Colon (tissue), 2 donors: ENCODE measurements around the gene PPP2R2D.
"Not testable (repeated sequence)": the region's sequence is repeated elsewhere in the genome, so short reads cannot be mapped to it uniquely, and the experiment has no call there.

ENCODE experiments used
- FAIRE-seq: peaks from 2 replicates; lab custom pipeline; 2012; peaks lifted over from hg19 to GRCh38; lab: Jason Lieb, UNC
- donor health status: control.
- donor health status: control.

PPP2R2D gene

DNA sequence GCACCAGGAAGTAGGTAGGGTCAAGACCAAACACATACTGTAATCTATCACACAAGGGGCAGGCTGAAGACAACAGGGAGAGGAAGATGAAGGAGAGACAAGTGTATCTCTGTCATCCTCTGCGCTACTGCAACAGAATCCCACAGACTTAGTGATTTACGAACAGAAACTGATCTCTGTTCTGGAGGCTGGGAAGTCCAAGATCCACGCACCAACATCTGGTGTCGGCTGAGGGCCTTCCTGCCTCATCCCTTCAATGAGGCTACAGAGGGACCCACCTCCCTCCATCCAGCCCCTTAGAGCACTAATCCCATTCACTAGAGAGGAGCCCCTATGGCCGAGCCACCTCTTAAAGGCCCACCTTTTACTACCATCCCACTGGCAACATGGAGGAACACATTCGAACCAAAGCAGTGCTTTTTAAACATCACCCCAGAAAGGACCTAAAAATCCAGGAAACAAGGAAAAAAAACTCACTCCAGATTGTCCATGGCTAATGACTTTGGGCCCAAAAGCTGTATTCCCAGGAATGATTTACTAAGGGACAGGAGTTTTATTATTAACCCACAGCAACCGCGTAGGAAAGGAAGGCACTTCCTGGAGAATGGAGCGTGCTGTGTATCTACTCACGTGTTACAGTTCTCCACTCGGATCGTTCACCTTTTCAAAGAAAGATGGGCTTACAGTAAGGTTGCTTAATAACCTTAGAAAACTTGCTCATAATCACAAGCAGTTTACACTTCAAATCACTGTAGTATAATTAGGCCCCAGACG is 76.7 kb downstream of the PPP2R2D start:
- FAIRE-seq = no peak

- no peak for FAIRE-seq
These were observed 77.6 kb downstream of the PPP2R2D start for GRCh38 chr10:131978366-131978765.

GRCh38 chr10:131978851-131979250 is 78.0 kb downstream of the PPP2R2D start:
- no peak for FAIRE-seq

DNA sequence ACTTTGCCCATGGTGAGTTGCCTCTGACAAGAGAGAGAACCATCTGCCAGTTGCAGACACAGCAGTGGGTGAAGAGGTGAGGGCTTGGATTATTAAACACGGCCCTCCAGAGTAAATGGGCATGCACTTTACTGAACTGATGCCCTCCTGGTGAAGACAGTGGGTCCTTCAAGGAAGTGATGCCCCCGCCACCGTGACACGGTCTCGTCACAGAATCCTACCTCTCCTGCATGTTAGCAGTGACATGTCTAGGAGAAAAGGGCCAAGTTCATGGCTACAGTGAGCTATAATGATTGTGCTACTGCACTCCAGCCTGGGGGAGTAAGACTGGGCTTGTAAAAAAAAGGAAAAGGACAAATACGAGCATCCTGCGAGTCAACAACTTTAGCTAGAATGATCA is 78.5 kb downstream of the PPP2R2D start:
- no peak for FAIRE-seq

GRCh38 chr10:131979821-131980270 is 79.0 kb downstream of the PPP2R2D start:
- FAIRE-seq = no peak

- no peak for FAIRE-seq
These were observed 79.5 kb downstream of the PPP2R2D start for GRCh38 chr10:131980321-131980720.

GRCh38 chr10:131980761-131981428 is 80.1 kb downstream of the PPP2R2D start:
- FAIRE-seq = no peak

DNA sequence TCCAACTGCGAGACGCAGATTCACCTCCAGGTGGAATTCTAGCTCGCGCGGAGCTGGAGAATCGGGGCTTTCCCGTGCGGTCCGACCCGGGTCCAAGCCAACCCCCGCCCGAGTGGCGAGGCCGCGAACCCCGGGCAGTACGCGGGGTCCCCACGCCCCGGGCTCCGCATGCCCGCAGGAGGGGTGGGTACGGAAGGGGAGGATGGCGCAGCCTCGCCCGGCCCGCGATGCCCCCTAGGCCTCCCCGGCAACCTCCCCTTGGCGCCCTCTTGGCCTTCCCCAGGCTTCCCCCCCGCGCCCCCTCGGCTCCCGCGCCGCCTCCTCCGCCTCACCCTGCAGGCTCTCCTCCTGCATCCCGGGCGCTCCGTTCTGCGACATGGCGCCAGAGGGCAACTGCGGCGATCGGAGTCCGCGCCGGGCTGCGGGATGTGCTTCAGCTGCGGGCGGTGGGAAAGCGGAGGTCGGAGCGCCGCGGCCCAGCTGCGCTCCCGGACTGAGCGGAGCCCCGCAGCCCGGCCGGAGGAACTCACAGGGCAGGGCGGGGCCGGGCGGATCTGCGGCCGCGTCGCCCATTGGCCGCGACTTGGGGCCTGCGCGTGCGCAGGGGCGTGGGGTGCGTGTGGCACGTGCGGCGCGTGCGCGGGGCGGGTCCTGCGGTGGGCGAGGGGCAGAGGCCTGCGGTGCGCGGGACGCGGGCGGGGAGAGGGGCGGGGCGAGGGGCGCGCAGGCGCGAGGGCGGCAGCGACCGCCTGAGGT is 80.8 kb downstream of the PPP2R2D start, which contains the start of gene BNIP3:
BNIP3 (minus strand) TSS at position 495 of the 756 bp plus-strand sequence; CDS start at position 378, 117 bp downstream.
- no peak for FAIRE-seq

DNA sequence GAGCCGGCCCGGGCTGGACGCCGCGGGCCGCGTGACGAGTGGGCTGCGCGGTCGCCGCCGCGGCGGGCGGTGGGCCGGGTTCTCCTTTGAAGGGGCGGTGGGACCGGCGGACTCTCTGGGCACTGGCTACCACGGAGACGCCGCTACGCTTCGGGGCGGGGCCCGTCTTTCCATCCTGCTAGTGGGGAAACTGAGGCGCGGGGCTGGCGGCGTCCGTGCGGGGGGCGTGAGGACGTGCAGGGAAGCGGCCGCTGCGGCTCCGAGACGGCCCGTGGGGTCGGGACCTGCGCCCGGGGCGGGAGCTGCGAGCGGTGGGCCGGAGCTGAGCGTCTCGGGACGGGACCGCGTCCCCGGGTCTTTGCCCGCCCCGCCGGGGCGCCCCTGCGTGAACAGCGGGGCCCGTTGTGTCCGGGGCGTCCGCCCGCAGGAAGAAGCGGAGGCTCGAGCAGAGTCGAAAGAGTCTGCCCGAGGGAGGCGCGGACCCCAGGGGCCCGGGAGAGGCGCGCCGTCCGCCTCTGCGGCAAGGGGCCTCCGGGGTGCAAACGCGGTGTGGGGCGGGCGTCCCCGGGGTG is 81.5 kb downstream of the PPP2R2D start:
- FAIRE-seq = no peak

DNA sequence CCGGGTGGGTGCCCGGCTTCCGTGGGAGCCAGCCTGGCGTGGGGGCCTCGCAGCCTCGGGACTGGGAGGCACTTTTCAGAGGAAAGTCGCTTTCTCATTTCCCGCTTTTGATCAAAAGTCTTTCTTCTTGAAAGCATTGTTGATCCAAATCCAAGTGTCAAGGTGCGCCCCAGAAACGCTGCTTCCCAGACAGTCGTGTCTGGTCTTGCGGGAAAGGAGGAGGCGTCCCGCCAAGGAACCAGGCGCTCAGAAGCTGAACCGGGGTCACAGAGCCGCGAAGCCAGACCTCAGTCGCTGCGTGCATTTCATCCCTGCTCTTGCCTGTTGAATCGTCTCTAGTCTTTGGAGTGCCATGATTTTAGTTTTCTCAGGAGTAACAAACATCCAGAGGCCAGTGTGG is 82.0 kb downstream of the PPP2R2D start:
- no peak for FAIRE-seq

DNA sequence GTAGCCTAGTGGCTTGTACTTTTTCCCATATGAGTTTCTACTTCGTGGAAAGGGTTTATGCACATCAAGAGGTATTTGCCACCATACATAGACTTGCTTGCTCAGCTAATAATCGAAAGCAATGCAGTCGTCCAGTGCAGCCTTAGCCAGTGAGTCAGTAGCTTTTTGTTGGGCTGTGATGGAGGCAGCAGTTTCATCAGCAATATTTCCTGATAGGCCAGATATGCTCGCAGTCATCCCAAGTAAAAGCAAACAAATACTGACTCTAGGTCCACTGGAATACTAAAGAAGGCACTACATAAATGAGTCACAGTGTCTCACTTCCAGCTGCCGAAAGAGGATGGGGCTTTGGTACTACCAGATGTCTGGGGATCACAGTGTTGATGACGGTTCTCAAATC is 83.0 kb downstream of the PPP2R2D start:
- no peak for FAIRE-seq

- FAIRE-seq = not testable (repeated sequence)
These were observed 86.0 kb downstream of the PPP2R2D start for GRCh38 chr10:131986851-131987250.

GRCh38 chr10:131987301-131987700 is 86.5 kb downstream of the PPP2R2D start:
- not testable (repeated sequence) for FAIRE-seq

DNA sequence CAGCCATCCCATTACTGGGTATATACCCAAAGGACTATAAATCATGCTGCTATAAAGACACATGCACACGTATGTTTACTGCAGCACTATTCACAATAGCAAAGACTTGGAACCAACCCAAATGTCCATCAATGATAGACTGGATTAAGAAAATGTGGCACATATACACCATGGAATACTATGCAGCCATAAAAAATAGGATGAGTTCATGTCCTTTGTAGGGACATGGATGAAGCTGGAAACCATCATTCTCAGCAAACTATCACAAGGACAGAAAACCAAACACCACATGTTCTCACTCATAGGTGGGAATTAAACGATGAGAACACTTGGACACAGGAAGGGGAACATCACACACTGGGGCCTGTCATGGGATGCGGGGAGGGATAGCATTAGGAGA is 87.0 kb downstream of the PPP2R2D start:
- not testable (repeated sequence) for FAIRE-seq

DNA sequence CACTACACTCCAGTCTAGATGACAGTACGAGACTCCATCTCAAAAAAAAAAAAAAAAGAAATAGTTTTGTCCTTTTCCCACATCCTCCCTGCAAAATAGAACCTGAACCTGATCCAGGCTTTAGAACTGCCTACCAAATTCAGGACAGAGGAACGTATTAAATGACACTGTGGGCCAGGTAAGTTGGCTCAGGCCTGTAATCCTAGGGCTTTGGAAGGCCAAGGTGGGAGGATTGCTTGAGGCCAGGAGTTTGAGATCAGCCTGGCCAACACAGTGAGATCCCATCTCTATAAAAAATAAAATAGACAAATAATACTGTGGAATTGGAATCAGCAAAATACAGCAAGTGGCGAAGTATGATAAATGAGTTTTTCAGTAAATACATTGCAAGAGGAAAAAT is 90.9 kb downstream of the PPP2R2D start:
- FAIRE-seq = no peak

DNA sequence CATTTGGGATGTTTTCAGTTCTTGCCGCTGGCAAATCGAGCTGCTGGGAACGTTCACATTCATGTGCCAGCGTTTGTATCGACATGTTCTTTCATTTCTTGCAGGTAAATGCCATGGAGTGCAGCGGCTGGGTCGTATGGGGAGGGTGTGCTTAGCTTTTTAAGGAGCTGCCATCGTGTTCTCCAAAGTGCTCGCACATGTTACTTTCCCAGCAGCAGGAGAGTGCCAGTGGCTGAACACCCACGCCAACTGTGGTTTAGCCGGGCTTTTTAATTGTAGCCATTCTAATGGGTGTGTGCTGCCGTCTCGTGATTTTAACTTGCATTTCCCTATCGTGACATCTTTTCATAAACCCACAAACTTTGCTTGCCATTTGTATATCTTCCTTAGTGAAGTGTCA is 92.5 kb downstream of the PPP2R2D start:
- no peak for FAIRE-seq

DNA sequence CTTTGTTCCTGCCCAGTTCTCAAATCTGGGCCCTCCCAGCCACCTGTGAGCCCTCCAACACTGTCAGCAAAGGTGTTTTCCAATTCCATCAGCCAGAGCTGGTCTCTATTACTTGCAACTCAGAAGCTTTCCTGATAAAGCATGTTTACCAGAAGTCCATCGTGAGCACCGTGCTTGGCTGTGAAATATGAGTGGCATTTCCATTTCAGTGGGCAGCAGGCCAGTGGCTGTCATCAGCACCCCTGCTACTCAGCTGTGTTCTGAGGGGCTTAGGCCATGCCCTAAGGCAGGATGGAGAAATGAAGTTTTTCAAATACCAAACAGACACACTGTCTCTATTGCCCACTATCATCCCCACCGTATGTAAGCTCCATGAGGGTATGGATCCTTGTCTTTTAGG is 93.6 kb downstream of the PPP2R2D start:
- FAIRE-seq = no peak

DNA sequence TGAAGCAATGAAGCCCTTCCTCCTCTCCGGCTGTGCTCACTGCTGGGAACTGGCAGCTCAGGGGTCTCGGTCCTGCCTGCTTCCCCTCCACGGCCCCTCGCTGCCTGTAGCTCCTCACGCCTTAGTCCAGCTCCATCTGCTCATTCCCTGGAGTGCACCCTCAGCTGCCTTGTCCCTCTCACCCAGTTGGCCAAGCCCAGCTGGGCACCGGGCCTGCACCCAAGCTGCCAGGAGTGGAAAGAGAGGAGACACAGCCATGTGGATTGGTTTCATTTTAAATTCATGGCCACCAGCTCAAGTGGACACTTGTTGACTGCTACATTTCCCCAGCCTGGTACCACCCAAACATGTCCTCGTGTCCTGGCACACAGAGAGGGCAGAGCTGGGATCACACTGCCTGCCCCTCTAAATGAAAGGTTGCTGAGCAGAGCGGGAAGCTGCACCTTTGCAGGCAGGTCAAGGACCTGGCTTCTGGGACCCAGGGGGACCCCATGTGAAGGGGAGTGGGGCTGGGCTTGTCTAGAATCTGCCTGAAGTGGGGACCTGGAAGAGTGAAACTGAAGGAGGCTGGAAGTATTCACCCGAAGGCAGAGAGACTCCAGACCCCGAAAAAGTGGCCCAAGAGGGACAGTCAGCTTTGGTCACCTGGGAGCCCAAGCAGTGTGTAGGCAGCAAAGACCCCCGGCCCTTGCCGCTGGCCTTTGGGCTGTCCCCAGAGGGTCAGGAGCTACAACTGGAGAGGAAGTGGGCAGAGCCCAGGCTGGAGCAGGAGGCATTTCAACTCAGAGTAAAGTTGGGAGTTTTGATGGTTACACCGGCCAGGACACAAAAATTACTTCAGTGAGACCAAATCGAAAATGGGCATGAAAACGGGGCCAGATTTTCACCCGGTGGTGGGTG is 95.9 kb downstream of the PPP2R2D start:
- FAIRE-seq = no peak

- FAIRE-seq = no peak
These were observed 96.7 kb downstream of the PPP2R2D start for GRCh38 chr10:131997366-131998049.

DNA sequence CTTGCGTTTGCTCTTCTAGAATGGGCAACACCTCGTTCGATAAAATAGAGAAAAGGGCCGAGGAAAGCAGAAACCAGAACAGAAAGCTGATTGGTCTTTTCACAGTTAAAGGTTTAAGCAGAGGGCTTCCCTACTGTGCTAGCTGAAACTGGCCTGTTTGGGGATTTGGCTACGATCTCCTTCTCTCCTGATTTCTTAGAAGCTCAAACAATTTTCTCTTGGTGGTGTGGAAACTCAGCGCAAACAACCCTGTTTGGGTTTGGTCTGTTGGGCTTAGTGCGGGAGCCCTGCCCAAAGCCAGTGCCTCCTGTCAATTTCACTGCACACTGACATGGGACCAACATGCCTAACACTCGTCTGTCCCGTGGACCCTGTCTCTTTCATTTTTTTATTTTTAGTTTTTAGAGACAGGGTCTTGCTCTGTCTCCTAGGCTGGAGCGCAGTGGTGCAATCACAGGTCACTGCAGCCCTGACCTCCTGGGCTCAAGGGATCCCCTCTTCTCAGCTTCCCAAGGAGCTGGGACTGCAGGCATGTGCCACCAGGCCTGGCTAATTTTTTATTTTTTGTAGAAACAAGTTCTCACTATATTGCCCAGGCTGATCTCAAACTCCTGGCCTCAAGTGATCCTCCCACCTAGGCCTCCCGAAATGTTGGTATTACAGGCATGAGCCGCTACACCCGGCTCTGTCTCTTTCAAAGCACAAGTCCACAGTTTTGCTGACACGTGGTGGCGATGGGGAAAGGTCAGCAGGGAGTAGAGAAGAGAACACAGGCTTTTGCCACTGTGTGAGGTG is 97.4 kb downstream of the PPP2R2D start:
- FAIRE-seq = no peak
